GM19035 (cell line): ENCODE measurements around the gene CD109.
A peak's percentile ranks its signal among the peaks of the same experiment; 100 is the strongest.
"Not testable (repeated sequence)": the region's sequence is repeated elsewhere in the genome, so short reads cannot be mapped to it uniquely, and the experiment has no call there.

Experiments used
- ATAC-seq: cut with Tn5 transposase; IDR thresholded peaks from one replicate; pipeline ENCODE4 v1.9.1; 2021; ENCODE audit not compliant: unreplicated experiment

Gene CD109

DNA sequence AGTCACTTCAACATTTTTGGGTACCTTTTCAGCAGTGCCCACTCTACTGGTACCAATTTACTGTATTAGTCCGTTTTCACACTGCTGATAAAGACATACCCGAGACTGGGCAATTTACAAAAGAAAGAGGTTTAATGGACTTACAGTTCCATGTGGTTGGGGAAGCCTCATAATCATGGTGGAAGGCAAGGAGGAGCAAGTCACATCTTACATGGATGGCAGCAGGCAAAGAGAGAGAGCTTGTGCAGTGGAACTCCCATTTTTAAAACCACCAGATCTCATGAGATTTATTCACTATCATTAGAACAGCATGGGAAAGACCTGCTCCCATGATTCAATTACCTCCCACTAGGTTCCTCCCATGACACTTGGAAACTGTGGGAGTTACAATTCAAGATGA lies 12.4 kb upstream of the CD109 start:
- ATAC-seq, result not testable (repeated sequence)

DNA sequence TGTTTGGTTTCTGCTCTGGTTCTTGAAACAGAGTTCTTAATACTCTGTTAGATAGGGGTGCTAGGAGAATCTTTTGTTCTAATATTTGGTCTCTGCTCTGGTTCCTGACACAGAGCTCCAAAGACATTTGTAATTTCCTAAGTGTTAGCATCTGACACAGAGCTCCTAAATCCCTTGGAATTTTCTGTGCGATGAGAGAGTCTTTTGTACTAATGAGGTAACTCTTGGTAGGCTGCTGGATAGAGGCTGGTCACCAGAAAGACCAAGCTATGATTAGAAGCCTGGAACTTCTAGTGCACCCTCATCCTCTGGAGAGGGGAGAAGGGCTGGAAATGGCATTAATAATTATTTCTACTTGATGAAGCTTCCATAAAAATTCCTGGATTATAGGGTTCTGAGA lies 7.7 kb upstream of the CD109 start:
- no peak for ATAC-seq

DNA sequence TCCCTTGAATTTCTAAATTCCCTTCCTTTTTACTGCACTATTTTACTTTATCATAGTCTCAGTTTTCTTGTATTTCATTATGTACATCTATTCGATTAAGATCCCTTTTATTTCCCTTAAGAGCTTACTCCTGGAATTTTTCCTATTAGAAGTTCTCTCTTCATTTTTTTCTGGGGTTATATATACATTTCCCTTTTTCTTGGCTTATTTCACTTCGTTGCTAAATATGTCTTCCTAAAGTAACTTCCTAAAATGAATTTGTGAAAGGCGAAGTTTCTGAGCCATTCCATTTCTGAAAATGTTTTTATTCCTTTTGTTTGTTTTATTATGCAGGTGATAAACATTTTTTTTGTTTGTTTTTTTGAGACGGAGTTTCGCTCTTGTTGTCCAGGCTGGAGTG lies 5.9 kb upstream of the CD109 start:
- ATAC-seq, result no peak

DNA sequence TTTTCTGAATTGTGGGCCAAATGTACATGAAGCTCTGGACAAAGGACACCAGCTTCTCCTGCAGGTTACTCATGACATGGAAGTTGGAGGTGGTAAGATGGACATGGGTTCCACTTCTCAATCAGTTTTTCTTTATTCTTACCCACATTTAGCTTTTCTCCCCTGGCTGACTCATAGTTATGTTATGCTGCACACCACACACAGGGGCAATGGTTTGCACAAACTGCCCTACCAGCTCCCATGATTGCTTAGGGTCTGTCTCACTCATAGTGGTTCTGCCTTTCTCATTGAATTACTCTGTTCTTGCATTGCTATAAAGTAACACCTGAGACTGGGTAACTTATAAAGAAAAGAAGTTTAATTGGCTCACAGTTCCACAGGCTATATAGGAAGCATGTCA lies 4.5 kb upstream of the CD109 start:
- ATAC-seq, result no peak

DNA sequence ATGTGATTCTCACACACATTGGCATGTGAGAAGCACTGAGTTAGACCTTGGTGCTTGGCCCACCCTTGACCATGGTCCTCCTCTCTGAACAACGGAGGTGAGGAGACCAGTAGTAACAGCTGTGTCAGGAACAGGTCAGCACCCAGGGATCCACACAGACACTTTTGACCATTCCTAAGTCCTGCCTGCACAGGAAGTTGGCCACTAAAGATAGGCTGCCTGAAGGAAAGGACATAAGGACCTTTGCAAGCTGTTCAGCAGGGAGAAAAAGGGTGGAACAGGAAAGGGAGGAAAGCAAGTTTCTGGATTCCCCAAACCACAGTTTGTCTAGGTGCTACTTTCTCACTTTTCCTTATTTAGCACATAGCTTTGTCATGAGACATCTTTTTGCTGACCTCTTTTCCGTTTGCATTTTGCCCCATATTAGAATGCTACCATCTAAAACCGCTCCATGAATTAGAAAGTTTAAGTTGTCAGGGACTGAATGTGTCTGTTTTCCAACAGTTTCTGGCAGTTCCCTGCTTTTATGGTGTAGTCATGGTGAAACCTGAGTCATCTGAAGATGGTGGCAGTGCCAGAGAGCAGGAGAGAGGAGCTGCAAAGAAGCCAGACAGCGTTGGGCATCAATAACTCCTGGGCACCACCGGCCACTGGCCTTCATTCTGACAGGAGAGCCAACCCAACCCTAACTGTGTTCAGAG lies 1.1 kb upstream of the CD109 start:
- no peak for ATAC-seq

DNA sequence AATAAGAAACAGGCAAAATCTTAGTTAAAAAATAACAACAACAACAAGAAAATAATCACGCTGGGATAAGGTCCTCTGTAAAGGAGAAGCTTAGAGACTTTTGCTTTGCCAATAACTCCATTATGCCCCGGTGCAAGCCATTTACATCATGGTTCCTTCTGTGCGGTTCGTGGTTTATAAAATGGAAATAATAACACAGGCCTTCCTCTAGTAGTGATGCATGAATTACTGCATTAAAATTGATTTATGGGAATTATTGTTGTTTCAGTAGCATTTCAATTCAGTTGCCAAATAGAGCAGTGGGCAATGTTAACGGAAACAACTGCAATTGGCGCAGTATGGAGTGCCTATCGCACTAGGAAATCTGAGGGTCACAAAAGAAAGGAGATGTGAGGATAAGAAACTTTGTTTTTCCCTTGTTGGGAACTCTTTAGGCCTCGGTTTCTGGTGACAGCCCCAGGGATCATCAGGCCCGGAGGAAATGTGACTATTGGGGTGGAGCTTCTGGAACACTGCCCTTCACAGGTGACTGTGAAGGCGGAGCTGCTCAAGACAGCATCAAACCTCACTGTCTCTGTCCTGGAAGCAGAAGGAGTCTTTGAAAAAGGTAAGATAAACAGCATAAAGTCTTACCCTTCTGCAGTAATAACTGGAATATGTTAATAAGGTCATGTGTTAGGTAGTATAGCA lies 1.1 kb downstream of the CD109 start:
- no peak for ATAC-seq

DNA sequence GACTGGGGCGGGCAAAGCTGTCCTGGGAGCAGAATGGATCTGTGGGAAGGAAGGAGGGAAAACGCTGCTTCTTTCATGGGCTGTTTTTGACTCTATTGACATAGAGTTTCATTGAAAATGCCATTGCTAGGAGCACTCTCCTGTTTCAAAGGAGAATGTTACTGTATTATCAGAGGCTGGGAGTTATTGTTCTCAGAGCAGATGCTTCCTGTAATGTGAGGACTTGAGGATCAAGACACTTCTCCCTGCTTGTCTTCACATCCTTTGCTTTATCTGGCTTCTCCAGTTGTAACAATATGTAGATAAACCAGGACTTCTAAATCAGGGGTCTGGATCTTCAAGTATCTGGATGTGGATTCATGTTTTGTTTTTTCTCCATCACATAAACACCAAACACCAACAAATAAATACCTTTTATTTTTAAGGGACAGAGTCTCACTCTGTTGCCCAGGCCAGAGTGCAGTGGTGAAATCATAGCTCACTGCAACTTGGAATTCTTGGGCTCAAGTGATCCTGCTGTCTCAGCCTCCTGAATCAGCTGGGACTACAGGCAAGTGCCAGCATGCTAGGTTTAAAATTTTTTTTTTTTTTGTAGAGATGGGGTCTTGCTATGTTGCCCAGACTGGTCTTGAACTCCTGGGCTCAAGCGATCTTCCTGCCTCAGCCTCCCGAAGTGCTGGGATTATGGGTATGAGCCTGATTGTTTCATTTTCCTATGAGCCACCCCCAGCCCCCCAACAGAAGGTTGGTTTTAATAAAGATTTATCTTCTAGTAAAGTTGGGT lies 3.9 kb downstream of the CD109 start:
- no peak for ATAC-seq

DNA sequence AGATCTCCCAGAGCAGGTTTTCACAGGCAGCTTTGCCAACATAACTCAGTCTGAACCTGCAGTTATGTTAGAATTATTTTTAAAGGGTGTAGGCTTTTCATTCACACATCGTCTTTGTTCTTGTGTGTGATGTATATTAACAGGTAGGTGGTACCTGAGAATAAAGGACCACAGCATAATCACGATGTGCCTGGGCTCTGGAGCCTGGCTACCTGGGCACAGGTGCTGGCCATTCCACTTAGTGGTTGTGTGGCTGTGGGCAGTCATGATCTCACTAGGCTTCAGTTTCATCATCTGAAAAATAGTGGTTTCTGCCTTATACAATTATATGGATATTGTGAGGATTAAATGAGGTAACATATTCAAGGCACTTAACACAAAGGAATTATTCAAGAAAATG lies 6.4 kb downstream of the CD109 start:
- no peak for ATAC-seq

DNA sequence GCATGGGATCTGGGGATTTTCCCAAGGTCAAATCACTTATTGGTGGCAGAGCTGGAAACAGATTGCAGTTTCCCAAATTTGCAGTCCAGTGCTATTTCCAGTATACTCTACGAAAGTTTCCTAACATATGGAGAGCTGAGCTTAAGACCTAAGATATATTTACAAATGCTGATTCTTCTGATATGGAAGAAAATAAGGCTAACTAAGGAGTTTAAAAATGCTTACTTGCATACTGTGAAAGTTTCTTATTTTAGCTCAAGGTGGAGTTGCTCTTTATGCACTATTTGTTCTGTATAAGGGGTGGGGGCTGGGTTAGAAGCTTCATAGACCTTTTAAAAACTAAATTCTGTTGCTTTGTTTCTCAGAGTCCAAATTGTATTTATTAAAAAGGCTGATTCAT lies 7.5 kb downstream of the CD109 start:
- ATAC-seq, result no peak

DNA sequence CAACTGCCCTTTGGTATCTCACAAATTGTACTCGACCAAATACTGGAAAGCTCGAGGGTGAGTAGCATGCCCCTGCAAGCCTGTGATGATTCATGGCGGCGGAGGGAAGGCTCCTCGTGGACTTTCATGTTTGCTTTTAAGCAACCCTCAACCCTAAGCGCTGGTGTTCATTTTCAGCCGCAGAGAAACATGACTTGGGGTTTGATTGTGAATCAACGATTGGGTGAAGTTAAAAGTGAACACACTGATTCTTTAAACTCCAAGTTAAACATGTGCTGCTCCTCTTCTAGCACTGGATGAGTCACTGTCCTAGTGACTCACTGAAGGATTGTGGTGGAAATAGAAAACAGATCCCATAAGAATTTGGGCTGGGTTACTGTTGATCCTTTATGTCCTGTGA lies 8.3 kb downstream of the CD109 start:
- no peak for ATAC-seq

DNA sequence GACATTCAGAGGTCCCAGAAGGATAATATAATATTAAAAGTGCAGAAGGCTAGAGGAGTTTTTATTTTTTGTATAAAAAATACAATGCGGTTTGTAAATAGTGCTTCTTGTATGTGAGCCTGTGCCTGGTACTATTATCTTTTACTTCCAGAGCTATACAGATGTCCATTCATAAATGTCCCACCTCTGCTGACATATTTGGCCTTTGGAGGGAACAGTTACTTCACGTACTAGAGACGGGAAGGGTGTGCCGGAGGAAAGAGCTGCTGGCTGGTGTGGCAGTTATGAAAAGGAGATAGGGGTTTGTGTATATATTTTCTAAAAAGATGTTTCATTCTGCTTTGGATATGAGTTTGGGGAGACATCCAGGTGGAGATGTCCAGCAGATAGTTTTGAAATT lies 8.8 kb downstream of the CD109 start:
- no peak for ATAC-seq

DNA sequence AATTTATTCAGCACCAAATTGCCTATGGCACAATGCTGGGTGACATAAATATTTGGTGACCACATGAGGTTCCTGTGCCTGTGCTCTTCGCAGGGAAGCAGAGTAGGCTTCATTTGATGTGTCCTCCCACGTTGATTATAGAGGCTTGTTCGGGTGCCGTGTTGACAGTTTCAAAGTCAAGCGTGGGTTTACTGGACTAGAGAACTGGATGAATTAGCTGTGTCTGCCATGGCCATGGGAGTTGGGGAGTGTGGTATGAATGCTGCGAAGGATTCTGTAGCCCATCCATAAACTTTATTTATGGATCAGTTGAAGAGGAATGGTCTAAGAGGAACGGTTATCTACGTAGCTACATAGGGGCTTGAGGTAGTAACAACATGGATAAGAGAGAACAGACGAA lies 11.0 kb downstream of the CD109 start:
- ATAC-seq, result no peak

DNA sequence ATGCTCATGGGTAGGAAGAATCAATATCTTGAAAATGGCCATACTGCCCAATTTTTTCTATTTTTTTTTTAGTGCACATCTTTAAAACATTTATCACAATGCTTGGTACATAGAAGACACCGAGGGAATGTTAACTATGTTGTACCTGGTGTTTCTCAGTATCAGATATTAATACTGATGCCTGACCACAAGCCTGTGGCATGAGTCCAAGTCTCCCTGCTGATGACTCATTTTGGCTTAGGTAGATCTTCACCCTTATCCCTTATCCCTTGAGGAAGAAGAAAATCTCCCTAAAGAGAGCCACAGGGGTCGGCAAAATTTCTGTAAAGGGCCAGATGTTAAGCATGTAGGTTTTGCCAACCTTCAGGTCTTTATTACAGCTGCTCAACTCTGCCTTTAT lies 14.5 kb downstream of the CD109 start:
- ATAC-seq, result no peak

DNA sequence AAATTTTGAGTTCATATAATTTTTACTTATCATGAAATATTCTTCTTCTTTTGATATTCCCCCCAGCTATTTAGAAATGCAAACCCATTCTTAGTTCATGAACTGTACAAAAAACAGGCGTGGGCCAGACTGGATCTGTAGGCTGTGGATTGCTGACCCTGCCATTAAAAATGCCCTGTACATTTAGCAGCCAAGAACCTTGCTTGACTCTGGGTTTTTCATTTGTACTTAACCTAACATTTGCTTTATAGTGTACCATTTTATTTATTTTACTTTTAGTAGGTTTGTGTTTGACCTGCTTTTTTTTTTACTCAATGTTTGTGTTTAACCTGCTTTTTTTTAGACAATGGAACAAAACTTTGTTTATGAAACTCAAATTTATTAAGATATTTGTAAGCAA lies 14.9 kb downstream of the CD109 start:
- ATAC-seq, result no peak

DNA sequence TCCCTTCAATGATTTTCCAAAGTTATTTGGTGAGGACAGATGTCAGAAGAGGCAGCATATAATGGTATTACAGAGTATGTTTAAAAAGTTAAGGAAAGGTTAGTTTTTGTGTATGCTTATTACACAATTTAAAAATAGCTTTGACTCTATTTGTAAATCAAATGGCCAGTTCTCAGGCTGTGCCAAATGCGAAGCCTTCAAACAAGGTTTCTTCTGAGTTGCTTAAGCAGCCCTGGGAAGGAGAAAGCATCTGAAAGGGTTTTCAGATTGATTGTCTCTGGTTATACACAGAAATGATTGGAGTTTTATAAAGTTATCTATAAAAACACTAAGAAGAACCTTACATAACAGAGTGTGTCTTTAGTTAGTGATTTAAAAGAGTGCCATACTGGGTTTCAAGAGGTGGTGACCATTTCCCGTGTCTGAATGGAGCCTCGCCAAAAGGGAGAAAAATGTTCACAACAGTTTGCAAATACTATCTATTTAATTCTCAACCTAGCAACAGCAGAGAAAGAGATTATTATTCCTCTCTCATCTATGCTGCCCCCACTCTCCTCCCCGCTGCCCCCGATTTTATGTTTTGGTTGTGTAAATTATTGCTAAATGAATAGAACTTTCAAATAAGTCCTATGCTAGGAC lies 16.7 kb downstream of the CD109 start:
- ATAC-seq, result no peak

DNA sequence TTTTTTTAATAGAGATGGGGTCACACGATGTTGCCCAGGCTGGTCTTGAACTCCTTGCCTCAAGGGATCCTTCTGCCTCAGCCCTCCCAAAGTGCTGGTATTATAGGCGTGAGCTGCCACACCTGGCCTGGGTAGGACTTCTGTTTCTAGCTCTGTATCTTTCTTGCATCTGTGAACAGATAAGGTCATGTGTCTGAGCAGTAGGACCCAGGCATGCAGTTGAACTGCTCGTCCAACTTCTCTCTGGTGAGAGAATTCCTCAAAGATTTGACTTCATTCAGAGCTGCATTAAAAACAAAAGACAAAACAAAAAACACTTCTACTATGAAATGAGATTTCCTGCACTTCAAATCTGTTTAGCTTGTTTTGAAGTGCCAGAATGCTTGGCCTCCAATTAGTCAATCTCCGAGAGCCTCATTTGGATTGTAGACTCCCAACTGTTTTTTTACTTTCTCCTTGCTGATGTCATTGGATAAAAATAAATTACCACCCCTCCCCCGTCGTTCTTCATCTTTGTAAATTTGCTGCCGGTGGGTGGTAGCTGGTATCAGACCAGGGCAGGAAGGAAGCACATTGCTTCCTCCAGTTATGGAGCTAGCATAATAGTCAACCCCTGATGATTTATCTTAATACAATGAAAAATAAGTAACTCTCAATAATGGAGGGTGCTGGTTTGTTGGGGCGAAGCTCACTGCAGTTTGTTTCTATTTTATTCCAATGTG lies 17.6 kb downstream of the CD109 start:
- no peak for ATAC-seq

DNA sequence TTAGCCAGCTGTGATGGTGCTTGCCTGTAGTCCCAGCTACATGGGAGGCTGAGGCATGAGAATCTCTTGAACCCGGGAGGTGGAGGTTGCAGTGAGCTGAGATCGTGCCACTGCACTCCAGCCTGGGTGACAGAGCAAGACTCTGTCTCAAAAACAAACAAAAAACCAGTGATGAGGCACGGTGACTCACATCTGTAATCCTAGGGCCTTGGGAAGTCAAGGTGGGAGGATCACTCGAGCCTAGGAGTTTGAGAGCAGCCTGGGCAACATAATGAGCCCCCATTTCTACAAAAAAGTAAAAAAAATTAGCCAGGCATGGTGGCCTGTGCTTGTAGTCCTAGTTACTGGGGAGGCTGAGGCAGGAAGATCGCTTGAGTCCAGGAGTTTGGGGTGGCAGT lies 19.1 kb downstream of the CD109 start:
- ATAC-seq, result not testable (repeated sequence)

DNA sequence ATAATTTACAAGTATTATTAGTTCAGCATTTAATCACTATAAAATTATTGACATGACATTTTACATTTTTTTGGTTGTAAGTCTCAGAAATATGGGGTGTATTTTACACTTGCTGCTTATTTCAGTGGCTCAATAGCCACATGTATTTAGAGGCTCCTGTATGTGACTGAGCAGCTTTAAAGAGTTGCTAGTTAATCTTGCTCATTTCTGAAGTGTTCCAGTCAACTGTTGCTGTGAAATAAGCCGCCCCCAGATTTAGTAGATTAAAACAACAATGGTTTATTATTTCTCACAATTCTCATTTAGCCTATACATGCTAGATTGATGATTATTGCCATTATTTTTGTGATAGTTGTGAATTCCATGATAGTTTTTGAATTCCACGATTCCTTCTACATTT lies 23.0 kb downstream of the CD109 start:
- ATAC-seq, result no peak

DNA sequence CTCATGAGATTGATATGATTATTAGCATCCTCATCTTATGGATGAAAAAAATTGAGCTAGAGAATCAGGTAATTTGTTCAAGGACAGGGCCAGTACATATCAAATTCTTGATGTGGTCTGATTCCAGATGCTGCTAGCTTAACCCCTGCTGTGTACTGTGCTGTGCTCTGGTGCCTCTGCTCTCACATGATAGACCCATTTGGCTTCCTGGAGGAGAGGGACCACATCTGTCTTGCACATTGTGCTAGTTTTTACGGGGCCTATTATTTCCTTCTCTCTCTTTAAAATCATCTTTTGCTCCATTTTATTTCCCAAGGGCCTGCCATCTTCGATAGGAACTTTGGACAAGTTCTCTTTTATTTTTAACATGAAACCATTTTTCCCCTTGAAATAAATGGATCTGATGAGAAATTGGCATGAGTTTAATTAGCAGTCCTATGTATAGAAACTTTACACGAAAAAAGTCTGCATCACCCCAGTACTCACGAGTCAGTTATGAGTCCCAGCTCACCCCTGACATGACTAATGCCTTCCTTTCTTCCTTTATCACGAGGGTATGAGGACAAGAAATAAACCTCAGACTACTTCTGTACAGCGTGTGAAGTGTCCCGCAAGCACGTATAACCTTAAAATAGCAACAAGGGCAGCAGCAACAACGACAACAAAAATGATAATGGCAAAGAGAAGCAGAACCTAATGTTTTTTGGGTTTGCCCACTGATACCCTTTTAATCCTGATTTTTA lies 26.5 kb downstream of the CD109 start:
- peak; percentile 70 for ATAC-seq

DNA sequence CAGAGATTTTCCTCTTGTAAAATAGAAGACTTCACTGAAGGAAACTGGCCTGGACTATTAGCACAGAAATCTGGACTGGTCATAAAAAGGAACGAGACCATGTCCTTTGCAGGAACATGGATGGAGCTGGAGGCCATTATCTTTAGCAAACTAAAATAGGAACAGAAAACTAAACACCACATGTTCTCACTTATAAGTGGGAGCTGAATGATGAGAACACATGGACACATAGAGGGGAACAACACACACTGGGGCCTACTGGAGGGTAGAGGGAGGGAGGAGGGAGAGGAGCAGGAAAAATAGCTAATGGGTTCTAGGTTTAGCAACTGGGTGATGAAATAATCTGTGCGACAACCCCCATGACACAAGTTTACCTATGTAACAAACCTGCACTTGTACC lies 27.5 kb downstream of the CD109 start:
- not testable (repeated sequence) for ATAC-seq
